Measurements from ENCODE around the gene MAG.

The MAG gene

GRCh38 chr19:35249848-35250711 is 41.9 kb upstream of the MAG start:
- H3K4me3 ChIP-seq (replicated peaks; ENCODE audit: low read depth, low read length), result no peak overlapping the region
- TF ChIP-seq, protein P1, sequence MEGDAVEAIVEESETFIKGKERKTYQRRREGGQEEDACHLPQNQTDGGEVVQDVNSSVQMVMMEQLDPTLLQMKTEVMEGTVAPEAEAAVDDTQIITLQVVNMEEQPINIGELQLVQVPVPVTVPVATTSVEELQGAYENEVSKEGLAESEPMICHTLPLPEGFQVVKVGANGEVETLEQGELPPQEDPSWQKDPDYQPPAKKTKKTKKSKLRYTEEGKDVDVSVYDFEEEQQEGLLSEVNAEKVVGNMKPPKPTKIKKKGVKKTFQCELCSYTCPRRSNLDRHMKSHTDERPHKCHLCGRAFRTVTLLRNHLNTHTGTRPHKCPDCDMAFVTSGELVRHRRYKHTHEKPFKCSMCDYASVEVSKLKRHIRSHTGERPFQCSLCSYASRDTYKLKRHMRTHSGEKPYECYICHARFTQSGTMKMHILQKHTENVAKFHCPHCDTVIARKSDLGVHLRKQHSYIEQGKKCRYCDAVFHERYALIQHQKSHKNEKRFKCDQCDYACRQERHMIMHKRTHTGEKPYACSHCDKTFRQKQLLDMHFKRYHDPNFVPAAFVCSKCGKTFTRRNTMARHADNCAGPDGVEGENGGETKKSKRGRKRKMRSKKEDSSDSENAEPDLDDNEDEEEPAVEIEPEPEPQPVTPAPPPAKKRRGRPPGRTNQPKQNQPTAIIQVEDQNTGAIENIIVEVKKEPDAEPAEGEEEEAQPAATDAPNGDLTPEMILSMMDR (IDR thresholded peaks at IDR 0.05; ENCODE audit: low read depth, low read length, missing control alignments), result no peak
- no peak for DNase-seq (ENCODE audit: extremely low read depth, low read depth)

- DNase-seq (ENCODE audit: extremely low read depth, low read depth), result no peak
- TF ChIP-seq, protein P1 (IDR thresholded peaks at IDR 0.05; ENCODE audit: low read depth, low read length, missing control alignments), result no peak
- H3K4me3 ChIP-seq (replicated peaks; ENCODE audit: low read depth, low read length), result no peak overlapping the region
These were observed 40.5 kb upstream of the MAG start for GRCh38 chr19:35251456-35251855.

GRCh38 chr19:35253316-35254286 is 38.4 kb upstream of the MAG start:
- no peak for DNase-seq (ENCODE audit: extremely low read depth, low read depth)
- TF ChIP-seq, protein P1 (IDR thresholded peaks at IDR 0.05; ENCODE audit: low read depth, low read length, missing control alignments), result no peak
- H3K4me3 ChIP-seq (replicated peaks; ENCODE audit: low read depth, low read length), result no peak overlapping the region

GRCh38 chr19:35254341-35255297 is 37.3 kb upstream of the MAG start:
- no peak for DNase-seq (ENCODE audit: extremely low read depth, low read depth)
- TF ChIP-seq, protein P1 (IDR thresholded peaks at IDR 0.05; ENCODE audit: low read depth, low read length, missing control alignments), result no peak

DNA sequence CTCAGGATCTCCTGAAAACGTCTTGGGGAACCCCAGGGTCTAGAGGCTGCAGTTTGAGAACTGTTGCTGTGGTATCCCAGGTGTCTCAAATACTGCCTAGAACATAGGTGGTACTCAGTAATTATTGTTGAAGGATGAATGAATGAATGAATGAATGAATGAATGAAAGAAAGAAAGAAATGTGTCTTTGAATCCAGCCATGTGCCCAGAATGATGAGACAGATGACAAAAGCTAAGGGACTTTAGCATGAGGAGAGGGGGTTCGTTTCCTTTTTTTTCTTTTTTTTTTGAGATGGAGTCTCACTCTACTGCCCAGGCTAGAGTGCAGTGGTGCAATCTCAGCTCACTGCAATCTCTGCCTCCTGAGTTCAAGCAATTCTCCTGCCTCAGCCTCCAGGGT is 35.4 kb upstream of the MAG start:
- DNase-seq (ENCODE audit: extremely low read depth, low read depth), result no peak
- H3K4me3 ChIP-seq (replicated peaks; ENCODE audit: low read depth, low read length), result no peak overlapping the region
- TF ChIP-seq, protein P1 (IDR thresholded peaks at IDR 0.05; ENCODE audit: low read depth, low read length, missing control alignments), result no peak

More at GRCh38 chr19:35254341-35255297, 37.3 kb upstream of the MAG start:
- H3K4me3 ChIP-seq (replicated peaks; ENCODE audit: low read depth, low read length), result no peak overlapping the region

- H3K4me3 ChIP-seq (replicated peaks; ENCODE audit: low read depth, low read length), result no peak overlapping the region
- TF ChIP-seq, protein P1 (IDR thresholded peaks at IDR 0.05; ENCODE audit: low read depth, low read length, missing control alignments), result no peak
- no peak for DNase-seq (ENCODE audit: extremely low read depth, low read depth)
These were observed 34.9 kb upstream of the MAG start for GRCh38 chr19:35257113-35257461.
